Measurements from ENCODE around the gene APC2.

DNA sequence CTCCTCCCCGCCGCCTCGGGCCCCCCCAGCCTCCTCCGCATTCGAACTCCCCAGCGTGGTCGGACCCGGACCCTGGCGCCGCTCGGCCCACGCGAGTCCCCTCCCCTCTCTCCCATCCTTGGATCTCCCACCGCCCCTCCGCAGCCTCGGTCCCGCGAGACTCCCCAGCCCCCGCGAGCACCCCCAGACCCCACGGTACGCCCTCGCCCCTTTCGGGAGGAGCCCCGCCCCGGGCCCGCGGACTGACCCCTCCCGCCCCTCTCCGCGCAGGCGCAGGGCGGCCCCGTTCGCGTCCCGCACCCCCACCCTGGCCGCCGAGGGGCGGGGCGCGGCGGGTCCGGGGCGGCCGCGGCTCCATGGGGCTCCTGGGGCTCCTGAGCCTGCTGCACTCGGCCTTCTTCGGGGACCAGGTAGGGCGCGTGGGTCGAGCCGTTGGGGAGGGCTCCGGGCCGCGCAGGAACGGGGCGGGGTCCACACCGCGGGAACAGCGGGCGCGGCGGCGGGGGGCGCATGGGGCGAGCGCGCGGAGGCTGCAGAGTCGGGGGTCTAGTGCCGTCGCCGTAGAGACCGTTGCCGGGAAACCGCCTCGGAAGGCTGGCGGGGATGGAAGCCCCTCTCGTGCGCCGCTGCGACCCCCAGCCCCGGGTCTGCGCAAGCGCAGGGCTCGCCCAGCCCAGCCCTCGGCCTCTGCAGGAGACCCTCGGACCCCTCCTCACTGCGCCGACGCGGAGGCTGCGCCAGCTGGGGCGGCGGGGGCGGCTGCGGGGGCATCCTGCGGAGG is 3.8 kb upstream of the APC2 start:
- TF ChIP-seq, protein P1, sequence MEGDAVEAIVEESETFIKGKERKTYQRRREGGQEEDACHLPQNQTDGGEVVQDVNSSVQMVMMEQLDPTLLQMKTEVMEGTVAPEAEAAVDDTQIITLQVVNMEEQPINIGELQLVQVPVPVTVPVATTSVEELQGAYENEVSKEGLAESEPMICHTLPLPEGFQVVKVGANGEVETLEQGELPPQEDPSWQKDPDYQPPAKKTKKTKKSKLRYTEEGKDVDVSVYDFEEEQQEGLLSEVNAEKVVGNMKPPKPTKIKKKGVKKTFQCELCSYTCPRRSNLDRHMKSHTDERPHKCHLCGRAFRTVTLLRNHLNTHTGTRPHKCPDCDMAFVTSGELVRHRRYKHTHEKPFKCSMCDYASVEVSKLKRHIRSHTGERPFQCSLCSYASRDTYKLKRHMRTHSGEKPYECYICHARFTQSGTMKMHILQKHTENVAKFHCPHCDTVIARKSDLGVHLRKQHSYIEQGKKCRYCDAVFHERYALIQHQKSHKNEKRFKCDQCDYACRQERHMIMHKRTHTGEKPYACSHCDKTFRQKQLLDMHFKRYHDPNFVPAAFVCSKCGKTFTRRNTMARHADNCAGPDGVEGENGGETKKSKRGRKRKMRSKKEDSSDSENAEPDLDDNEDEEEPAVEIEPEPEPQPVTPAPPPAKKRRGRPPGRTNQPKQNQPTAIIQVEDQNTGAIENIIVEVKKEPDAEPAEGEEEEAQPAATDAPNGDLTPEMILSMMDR (IDR thresholded peaks at IDR 0.05) = no peak
- TF ChIP-seq POLR2A (IDR thresholded peaks at IDR 0.05) (no peak), POLR2AphosphoS5 (IDR thresholded peaks at IDR 0.05) (no peak), EP300 (IDR thresholded peaks at IDR 0.05) (no peak)
